NOMO-1 treated with dmso at 0.1 percent for 144 hours (cell line): ENCODE data around the gene NRARP.
A peak's percentile ranks its signal among the peaks of the same experiment; 100 is the strongest.
"Not testable (repeated sequence)": the region's sequence is repeated elsewhere in the genome, so short reads cannot be mapped to it uniquely, and the experiment has no call there.

ENCODE experiments used
- DNase-seq: peaks from one replicate; lab custom pipeline; 2025; ENCODE audit not compliant: unreplicated experiment; lab: John Stamatoyannopoulos, UW

NRARP gene

GRCh38 chr9:137264067-137264466 is 38.0 kb downstream of the NRARP start:
- DNase-seq: no peak

- DNase-seq: no peak
These were observed 38.6 kb downstream of the NRARP start for GRCh38 chr9:137263506-137263905.

DNA sequence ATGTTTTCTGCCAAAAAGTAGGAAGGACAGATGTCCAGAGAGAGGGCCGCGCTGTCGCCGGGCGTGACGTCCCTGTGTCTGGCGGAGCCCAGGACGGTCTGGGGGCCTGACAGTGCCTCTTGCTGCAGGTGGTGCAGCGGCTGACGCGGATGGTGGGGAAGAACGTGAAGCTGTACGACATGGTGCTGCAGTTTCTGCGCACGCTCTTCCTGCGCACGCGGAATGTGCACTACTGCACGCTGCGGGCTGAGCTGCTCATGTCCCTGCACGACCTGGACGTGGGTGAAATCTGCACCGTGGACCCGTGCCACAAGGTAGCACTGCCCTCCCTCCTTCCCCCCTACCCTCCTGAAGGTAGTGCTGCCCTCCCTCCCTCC is 39.2 kb downstream of the NRARP start:
- no peak for DNase-seq

GRCh38 chr9:137262173-137262908 is 39.7 kb downstream of the NRARP start:
- DNase-seq: not testable (repeated sequence)

DNA sequence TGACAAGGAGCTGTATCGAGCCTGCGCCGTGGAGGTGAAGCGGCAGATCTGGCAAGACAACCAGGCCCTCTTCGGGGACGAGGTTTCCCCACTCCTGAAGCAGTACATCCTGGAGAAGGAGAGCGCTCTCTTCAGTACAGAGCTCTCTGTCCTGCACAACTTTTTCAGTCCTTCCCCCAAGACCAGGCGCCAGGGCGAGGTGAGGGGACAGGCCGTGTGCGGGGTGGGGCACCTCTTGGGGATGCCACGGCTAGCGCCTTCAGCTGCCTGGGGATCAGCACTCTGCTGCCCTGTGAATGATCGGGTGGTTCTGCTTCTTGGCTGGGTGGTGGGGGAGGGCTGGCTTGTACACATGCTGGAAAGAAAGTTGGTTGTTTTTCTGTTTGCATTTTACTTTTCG is 45.2 kb downstream of the NRARP start:
- no peak for DNase-seq

DNA sequence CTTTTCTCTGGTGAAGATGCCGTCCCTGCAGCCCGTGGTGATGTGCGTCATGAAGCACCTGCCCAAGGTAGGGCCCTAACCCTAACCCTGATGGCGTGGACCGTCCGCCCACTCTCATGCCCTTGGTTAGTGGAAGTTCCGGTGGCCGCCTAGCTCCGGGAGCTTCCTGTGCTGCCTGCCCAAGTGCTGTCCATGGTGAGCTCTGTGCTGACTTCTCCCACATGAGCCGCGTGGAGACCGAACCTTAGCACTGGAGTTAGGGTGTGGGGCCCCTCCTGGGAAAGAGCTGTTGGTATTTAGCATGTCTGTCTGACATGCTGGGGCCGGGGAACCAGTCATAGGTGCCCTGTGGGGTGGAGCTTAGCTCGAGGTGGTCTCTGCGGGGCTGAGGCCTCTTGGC is 45.7 kb downstream of the NRARP start:
- no peak for DNase-seq

GRCh38 chr9:137255448-137256114 is 46.5 kb downstream of the NRARP start:
- DNase-seq: no peak

DNA sequence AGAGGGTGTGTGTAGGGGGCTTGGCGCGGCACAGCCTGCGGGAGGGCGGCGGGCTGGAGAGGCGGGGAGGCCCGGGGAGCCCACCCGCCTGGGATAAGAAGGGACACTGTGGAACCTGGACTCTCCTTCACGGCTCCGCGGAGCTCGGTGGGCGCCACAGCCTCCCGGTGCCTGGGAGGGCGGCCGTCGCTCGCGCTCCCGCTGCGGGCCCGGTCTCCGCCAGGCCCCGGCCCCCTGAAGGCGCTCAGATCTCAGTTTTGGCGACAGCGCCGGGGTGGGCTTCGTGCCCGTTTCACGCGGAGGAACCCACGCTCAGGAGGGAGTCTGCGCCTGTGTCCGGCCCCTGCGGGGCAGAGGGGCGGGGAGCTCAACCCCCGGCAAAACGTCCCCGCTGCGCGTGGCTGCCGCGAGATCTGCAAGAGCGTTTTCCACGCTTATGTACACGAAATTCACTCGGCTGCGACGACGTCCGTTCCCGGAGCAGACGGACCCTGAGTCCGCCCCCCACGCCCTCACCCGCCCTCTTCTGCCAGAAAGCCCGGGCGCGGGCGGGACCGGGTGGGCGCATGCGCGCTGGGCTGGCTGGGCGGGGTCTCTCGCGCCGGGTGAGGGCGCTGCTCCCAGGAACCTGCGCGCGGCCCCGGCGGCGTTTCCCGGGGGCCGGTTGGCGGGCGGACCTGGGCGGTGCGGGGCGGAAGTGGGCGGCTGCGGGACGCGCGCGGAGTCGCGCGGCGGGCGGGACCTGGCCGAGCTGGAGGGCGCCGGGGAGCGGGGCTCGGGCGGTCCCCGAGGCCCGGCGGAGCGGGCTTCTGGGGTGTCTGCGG is 47.2 kb downstream of the NRARP start, which contains the start of gene NELFB:
NELFB (plus strand) TSS at position 704 of the 824 bp plus-strand sequence.
- DNase-seq: peak; percentile 90

- DNase-seq: no peak
These were observed 48.1 kb downstream of the NRARP start for GRCh38 chr9:137253717-137254623.

- no peak for DNase-seq
These were observed 49.2 kb downstream of the NRARP start for GRCh38 chr9:137252555-137253506.

GRCh38 chr9:137251490-137252268 is 50.4 kb downstream of the NRARP start:
- no peak for DNase-seq

GRCh38 chr9:137251194-137251461 is 50.9 kb downstream of the NRARP start, which contains the start of gene STPG3:
TSS of gene STPG3 (plus strand) at chr9:137251286. CDS start at chr9:137251287, 1 bp downstream.
- no peak for DNase-seq

- no peak for DNase-seq
These were observed 51.5 kb downstream of the NRARP start for GRCh38 chr9:137250329-137251193.
